ENCODE data around the gene GSTA5.
"Not testable (repeated sequence)": the region's sequence is repeated elsewhere in the genome, so short reads cannot be mapped to it uniquely, and the experiment has no call there.

GRCh38 chr6:52870335-52871091, 29.9 kb upstream of the GSTA5 start:
- not testable (repeated sequence) for TF ChIP-seq CTCF (IDR thresholded peaks at IDR 0.05); POLR2A (IDR thresholded peaks at IDR 0.05; ENCODE audit: low read depth); POLR2AphosphoS5 (IDR thresholded peaks at IDR 0.05)
